A673 (cell line): ENCODE measurements around the gene LTBP2.

Experiments used
- CTCF ChIP-seq: fragments of 300-800, 200-600 bp; sonication (generic); conservative IDR thresholded peaks from 2 replicates; pipeline ENCODE4 v1.5.1; 2017; ENCODE audit warnings: low read depth, mild to moderate bottlenecking, antibody characterized with exemption, low read length, moderate library complexity, mixed read lengths
- EZH2 ChIP-seq: fragments of 200-600 bp; sonication (generic); IDR thresholded peaks from 2 replicates; pipeline ENCODE4 v1.6.1; 2017; ENCODE audit warnings: borderline replicate concordance, low read depth, mild to moderate bottlenecking, mixed read lengths, antibody characterized with exemption, low read length; ENCODE audit not compliant: poor library complexity, severe bottlenecking

- TF ChIP-seq CTCF (no peak), EZH2 (no peak)
These were observed 43.7 kb downstream of the LTBP2 start for GRCh38 chr14:74568380-74568649.
